Panc1 (cell line): ENCODE measurements around the gene KCNE3. TPM values are rescaled to one million over a fixed set of nuclear protein-coding genes. Genes with fewer than 3 reads are reported as not detected.

Source experiments
- ATAC-seq: fragments of 200-7000 bp; cut with Tn5 transposase; 2 replicates; pipeline ENCODE4 v1.9.1; 2020; ENCODE audit warnings: mild to moderate bottlenecking, moderate library complexity
- BruUV-seq: library from RNA; stranded (reverse); fragments of 400-500 nt; replicated peaks from 2 replicates; lab custom pipeline; 2021; lab: Mats Ljungman, UMichigan
- CTCF ChIA-PET: fragments of 300-600 bp; sonication (Branson Sonifier 250); formaldehyde crosslinking; loops from one replicate; lab custom pipeline; 2022; ENCODE audit warnings: antibody characterized with exemption; lab: Charles Lee
- POLR2A ChIA-PET: fragments of 300-600 bp; sonication (Branson Sonifier 250); formaldehyde crosslinking; loops from one replicate; lab custom pipeline; 2022; ENCODE audit warnings: antibody characterized with exemption; lab: Charles Lee
- DNase-seq: peaks from one replicate; pipeline ENCODE4 v3.0.0-alpha.2; 2010; ENCODE audit warnings: low read depth, low spot score
- H3K27ac ChIP-seq: 2 replicates; pipeline ENCODE4 v1.5.1; 2011; ENCODE audit warnings: mild to moderate bottlenecking, low read length, inconsistent platforms
- H3K27me3 ChIP-seq: fragments of 200-500 bp; sonication (Bioruptor generic); 2 replicates; pipeline ENCODE4 v1.6.0; 2014; ENCODE audit warnings: low read length, inconsistent platforms; ENCODE audit not compliant: control insufficient read depth, insufficient read depth
- H3K36me3 ChIP-seq: fragments of 200-500 bp; sonication (Bioruptor generic); 2 replicates; pipeline ENCODE4 v1.5.1; 2014; ENCODE audit warnings: inconsistent platforms, mild to moderate bottlenecking, low read length, moderate library complexity; ENCODE audit not compliant: control insufficient read depth, insufficient read depth
- H3K4me1 ChIP-seq: 2 replicates; pipeline ENCODE4 v1.5.1; 2011; ENCODE audit warnings: inconsistent platforms, mild to moderate bottlenecking, low read length, moderate library complexity; ENCODE audit not compliant: control insufficient read depth, insufficient read depth
- H3K4me3 ChIP-seq, 2 experiments: 2 replicates each; pipeline ENCODE4 v1.5.1; 2011 to 2012; ENCODE audit warnings: low read depth in 2 of 2, low read length in 2 of 2, mild to moderate bottlenecking in 2 of 2, inconsistent platforms in 1 of 2, moderate library complexity in 1 of 2
- H3K9me3 ChIP-seq: fragments of 200-500 bp; sonication (Bioruptor generic); 2 replicates; pipeline ENCODE4 v1.5.1; 2014; ENCODE audit warnings: low read depth, mild to moderate bottlenecking, inconsistent platforms, low read length, moderate library complexity; ENCODE audit not compliant: control insufficient read depth, insufficient read depth
- POLR2AphosphoS5 ChIP-seq: IDR thresholded peaks from 2 replicates; pipeline ENCODE4 v1.6.1; 2012; ENCODE audit warnings: mild to moderate bottlenecking, low read depth, low read length, moderate library complexity
- SIN3A ChIP-seq: IDR thresholded peaks from 2 replicates; pipeline ENCODE4 v1.6.1; 2012; ENCODE audit warnings: low read depth, mild to moderate bottlenecking, low read length, moderate library complexity, borderline replicate concordance; ENCODE audit not compliant: insufficient read depth
- TCF7L2 ChIP-seq: IDR thresholded peaks from 2 replicates; pipeline ENCODE4 v1.6.1; 2011; ENCODE audit warnings: mild to moderate bottlenecking, low read depth, low read length, inconsistent platforms
- in situ Hi-C: cut with HindIII; loops from 2 replicates; pipeline ENCODE4 v1.10.0; 2016; ENCODE audit warnings: low sequenced_read_pairs, low pct_unique_long_range_greater_than_20kb
- intact Hi-C: fragments of 100-400 bp; cut with micrococcal nuclease; formaldehyde crosslinking; loops from one replicate; pipeline ENCODE4 v1.10.0; 2022; ENCODE audit not compliant: unreplicated experiment
- total RNA-seq: library from RNA; stranded (reverse); gene quantifications from one replicate; pipeline ENCODE4 v1.2.1, GENCODE V29; 2021; ENCODE audit not compliant: unreplicated experiment
- TF ChIP-seq, protein P1 (sequence below): fragments of 450-650 bp; IDR thresholded peaks from 2 replicates; pipeline ENCODE4 v1.5.1; 2017; ENCODE audit warnings: mild to moderate bottlenecking
- TF ChIP-seq, protein P2 (sequence below), 2 experiments: IDR thresholded peaks; 2 replicates each; pipeline ENCODE4 v1.6.1; 2011 to 2012; ENCODE audit warnings: low read depth in 2 of 2, control low read depth in 1 of 2, low read length in 1 of 2, mild to moderate bottlenecking in 1 of 2, moderate library complexity in 1 of 2; ENCODE audit not compliant: insufficient read depth in 1 of 2

The KCNE3 gene
- total RNA-seq, 1 experiment from 2014 or later, result 0.15 TPM

DNA sequence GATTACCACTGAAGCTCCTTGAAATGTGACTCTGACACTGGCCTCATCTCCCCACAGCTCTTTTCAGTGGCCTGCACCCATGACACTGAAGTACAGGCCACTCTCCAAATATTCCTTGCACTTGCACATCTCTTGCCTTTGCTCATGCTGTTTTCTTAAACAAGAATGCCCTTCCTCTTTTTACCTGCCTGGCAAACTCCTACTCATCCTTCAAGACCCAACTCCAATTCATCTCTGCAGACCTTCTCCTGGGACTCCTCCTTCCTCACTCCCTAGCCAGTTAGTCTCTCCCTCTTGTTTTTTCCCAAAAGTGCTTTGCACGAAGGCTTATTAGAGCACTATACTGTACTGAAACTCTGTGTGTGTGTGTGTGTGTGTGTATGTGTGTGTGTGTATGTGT lies 2.6 kb downstream of the KCNE3 start:
- Histone ChIP-seq H3K4me3 (no peak overlapping the region), H3K27ac (no peak overlapping the region), H3K36me3 (no peaks in the 10 kb centered on the region), H3K9me3 (no peaks in the 10 kb centered on the region), H3K27me3 (peaks cover 6% of the 10 kb centered on the region), H3K4me1 (no peaks in the 10 kb centered on the region)
- TF ChIP-seq, protein P1, sequence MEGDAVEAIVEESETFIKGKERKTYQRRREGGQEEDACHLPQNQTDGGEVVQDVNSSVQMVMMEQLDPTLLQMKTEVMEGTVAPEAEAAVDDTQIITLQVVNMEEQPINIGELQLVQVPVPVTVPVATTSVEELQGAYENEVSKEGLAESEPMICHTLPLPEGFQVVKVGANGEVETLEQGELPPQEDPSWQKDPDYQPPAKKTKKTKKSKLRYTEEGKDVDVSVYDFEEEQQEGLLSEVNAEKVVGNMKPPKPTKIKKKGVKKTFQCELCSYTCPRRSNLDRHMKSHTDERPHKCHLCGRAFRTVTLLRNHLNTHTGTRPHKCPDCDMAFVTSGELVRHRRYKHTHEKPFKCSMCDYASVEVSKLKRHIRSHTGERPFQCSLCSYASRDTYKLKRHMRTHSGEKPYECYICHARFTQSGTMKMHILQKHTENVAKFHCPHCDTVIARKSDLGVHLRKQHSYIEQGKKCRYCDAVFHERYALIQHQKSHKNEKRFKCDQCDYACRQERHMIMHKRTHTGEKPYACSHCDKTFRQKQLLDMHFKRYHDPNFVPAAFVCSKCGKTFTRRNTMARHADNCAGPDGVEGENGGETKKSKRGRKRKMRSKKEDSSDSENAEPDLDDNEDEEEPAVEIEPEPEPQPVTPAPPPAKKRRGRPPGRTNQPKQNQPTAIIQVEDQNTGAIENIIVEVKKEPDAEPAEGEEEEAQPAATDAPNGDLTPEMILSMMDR, result no peak
- ChIA-PET POLR2A (no interaction called here), CTCF (interaction anchor here (1.2 kb wide), 1 partner anchor 12 kb away, joined by 6 read pairs; no protein-coding TSS in a partner anchor)
- intact Hi-C loops, result no loop called here
- DNase-seq (no peak), ATAC-seq (no peak)
- in situ Hi-C loops, result no loop called here
- BruUV-seq, result no TSS peak

DNA sequence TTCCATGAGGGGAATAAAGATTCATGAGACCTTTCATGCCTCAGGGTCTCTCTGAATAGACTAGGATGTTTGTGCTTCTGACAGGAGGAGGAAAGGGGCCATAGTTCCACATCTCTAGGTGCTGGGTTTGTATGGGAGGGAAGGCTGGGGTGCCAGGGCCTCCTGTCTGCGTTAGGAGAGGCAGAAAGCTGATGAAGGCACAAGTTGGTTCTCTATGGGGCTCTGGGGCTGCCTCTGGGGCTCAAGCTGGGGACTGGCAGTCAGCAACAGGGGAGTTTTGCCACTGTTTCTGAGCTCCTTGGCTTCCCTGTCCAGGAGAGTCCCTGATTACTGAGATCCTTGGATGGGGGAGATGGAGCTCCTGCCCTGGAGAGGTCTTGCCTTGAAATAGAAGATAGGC lies 4.1 kb downstream of the KCNE3 start:
- H3K4me3 ChIP-seq, result no peak overlapping the region
- POLR2A ChIA-PET, result no interaction called here

More for the DNA sequence above, 4.1 kb downstream of the KCNE3 start:
- Histone ChIP-seq H3K36me3 (no peaks in the 10 kb centered on the region), H3K27me3 (peaks cover 6% of the 10 kb centered on the region), H3K27ac (no peak overlapping the region), H3K9me3 (no peaks in the 10 kb centered on the region), H3K4me1 (no peaks in the 10 kb centered on the region)
- TF ChIP-seq, protein P2, sequence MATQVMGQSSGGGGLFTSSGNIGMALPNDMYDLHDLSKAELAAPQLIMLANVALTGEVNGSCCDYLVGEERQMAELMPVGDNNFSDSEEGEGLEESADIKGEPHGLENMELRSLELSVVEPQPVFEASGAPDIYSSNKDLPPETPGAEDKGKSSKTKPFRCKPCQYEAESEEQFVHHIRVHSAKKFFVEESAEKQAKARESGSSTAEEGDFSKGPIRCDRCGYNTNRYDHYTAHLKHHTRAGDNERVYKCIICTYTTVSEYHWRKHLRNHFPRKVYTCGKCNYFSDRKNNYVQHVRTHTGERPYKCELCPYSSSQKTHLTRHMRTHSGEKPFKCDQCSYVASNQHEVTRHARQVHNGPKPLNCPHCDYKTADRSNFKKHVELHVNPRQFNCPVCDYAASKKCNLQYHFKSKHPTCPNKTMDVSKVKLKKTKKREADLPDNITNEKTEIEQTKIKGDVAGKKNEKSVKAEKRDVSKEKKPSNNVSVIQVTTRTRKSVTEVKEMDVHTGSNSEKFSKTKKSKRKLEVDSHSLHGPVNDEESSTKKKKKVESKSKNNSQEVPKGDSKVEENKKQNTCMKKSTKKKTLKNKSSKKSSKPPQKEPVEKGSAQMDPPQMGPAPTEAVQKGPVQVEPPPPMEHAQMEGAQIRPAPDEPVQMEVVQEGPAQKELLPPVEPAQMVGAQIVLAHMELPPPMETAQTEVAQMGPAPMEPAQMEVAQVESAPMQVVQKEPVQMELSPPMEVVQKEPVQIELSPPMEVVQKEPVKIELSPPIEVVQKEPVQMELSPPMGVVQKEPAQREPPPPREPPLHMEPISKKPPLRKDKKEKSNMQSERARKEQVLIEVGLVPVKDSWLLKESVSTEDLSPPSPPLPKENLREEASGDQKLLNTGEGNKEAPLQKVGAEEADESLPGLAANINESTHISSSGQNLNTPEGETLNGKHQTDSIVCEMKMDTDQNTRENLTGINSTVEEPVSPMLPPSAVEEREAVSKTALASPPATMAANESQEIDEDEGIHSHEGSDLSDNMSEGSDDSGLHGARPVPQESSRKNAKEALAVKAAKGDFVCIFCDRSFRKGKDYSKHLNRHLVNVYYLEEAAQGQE (IDR thresholded peaks at IDR 0.05; ENCODE audit: insufficient read depth in 1 of 2, low read depth in 2 of 2, low read length in 1 of 2), result no peak
- TF ChIP-seq SIN3A (no peak), POLR2AphosphoS5 (no peak), TCF7L2 (no peak)
- TF ChIP-seq, protein P1, result no peak
- ATAC-seq, result no peak
- BruUV-seq, result no TSS peak
- intact Hi-C loops, result no loop called here
- in situ Hi-C loops, result no loop called here
- no peak for DNase-seq
- CTCF ChIA-PET, result no interaction called here
